Activated naive CD8-positive, alpha-beta T cell treated with anti-CD3 and anti-CD28 coated beads for 36 hours (primary cell): ENCODE data around the gene PRKN. TPM values are rescaled to one million over a fixed set of nuclear protein-coding genes. Genes with fewer than 3 reads are reported as not detected.

Source experiments
- DNase-seq: peaks from one replicate; pipeline ENCODE4 v3.0.0; 2021
- H3K27ac Mint-ChIP-seq: one replicate; pipeline ENCODE4 v1.8.0; 2022; ENCODE audit warnings: mild to moderate bottlenecking, moderate library complexity, mixed read lengths
- H3K27me3 Mint-ChIP-seq: one replicate; pipeline ENCODE4 v1.8.0; 2022; ENCODE audit warnings: mild to moderate bottlenecking, mixed read lengths
- H3K36me3 Mint-ChIP-seq: one replicate; pipeline ENCODE4 v1.8.0; 2021; ENCODE audit warnings: mild to moderate bottlenecking, mixed read lengths
- H3K4me1 Mint-ChIP-seq: one replicate; pipeline ENCODE4 v1.8.0; 2021; ENCODE audit warnings: mixed read lengths
- H3K4me3 Mint-ChIP-seq: one replicate; pipeline ENCODE4 v1.8.0; 2022; ENCODE audit warnings: mild to moderate bottlenecking, moderate library complexity, mixed read lengths
- H3K9me3 Mint-ChIP-seq: one replicate; pipeline ENCODE4 v1.8.0; 2022; ENCODE audit warnings: mixed read lengths
- total RNA-seq, 2 experiments: library from RNA; stranded (reverse); gene quantifications; one replicate each; pipeline ENCODE4 v1.2.3, GENCODE V29; 2021

PRKN gene
- total RNA-seq, 2 experiments from 2014 or later: 0.26 to 0.52 TPM

GRCh38 chr6:162229093-162229492 lies 498.5 kb downstream of the PRKN start:
- Mint-ChIP-seq H3K4me3 (no peak overlapping the region), H3K27ac (no peak overlapping the region), H3K36me3 (no peaks in the 10 kb centered on the region), H3K4me1 (no peaks in the 10 kb centered on the region), H3K9me3 (peaks cover 1% of the 10 kb centered on the region), H3K27me3 (no peaks in the 10 kb centered on the region)
- DNase-seq: no peak

- DNase-seq: no peak
- H3K4me3 Mint-ChIP-seq: no peak overlapping the region
- no peaks in the 10 kb centered on the region for H3K4me1 Mint-ChIP-seq
- H3K9me3 Mint-ChIP-seq: peaks cover 1% of the 10 kb centered on the region
- H3K27ac Mint-ChIP-seq: no peak overlapping the region
- no peaks in the 10 kb centered on the region for H3K36me3 Mint-ChIP-seq
- no peaks in the 10 kb centered on the region for H3K27me3 Mint-ChIP-seq
Observed at GRCh38 chr6:162226803-162227202, 500.8 kb downstream of the PRKN start.

- Mint-ChIP-seq H3K4me1 (no peaks in the 10 kb centered on the region), H3K9me3 (peaks cover 1% of the 10 kb centered on the region), H3K27me3 (no peaks in the 10 kb centered on the region), H3K27ac (no peak overlapping the region), H3K4me3 (no peak overlapping the region), H3K36me3 (no peaks in the 10 kb centered on the region)
- DNase-seq: no peak
Observed at GRCh38 chr6:162222521-162222920, 505.0 kb downstream of the PRKN start.

- Mint-ChIP-seq H3K4me3 (no peak overlapping the region), H3K9me3 (peaks cover 1% of the 10 kb centered on the region), H3K27me3 (no peaks in the 10 kb centered on the region), H3K36me3 (no peaks in the 10 kb centered on the region), H3K4me1 (no peaks in the 10 kb centered on the region), H3K27ac (no peak overlapping the region)
- no peak for DNase-seq
Observed at GRCh38 chr6:162220876-162221275, 506.7 kb downstream of the PRKN start.

- Mint-ChIP-seq H3K9me3 (no peaks in the 10 kb centered on the region), H3K36me3 (no peaks in the 10 kb centered on the region), H3K4me3 (no peak overlapping the region), H3K4me1 (no peaks in the 10 kb centered on the region), H3K27me3 (no peaks in the 10 kb centered on the region), H3K27ac (no peak overlapping the region)
- DNase-seq: no peak
Observed at GRCh38 chr6:162219266-162219665, 508.3 kb downstream of the PRKN start.

- H3K4me1 Mint-ChIP-seq: no peaks in the 10 kb centered on the region
- no peaks in the 10 kb centered on the region for H3K9me3 Mint-ChIP-seq
- no peak overlapping the region for H3K27ac Mint-ChIP-seq
- no peak overlapping the region for H3K4me3 Mint-ChIP-seq
- no peaks in the 10 kb centered on the region for H3K27me3 Mint-ChIP-seq
- DNase-seq: no peak
- no peaks in the 10 kb centered on the region for H3K36me3 Mint-ChIP-seq
Observed at GRCh38 chr6:162217811-162218493, 509.6 kb downstream of the PRKN start.

- H3K27me3 Mint-ChIP-seq: no peaks in the 10 kb centered on the region
- no peak overlapping the region for H3K4me3 Mint-ChIP-seq
Observed at GRCh38 chr6:162217058-162217457, 510.5 kb downstream of the PRKN start.

GRCh38 chr6:162211777-162212176 lies 515.8 kb downstream of the PRKN start:
- Mint-ChIP-seq H3K27ac (no peak overlapping the region), H3K27me3 (no peaks in the 10 kb centered on the region)

More at GRCh38 chr6:162217058-162217457, 510.5 kb downstream of the PRKN start:
- Mint-ChIP-seq H3K4me1 (no peaks in the 10 kb centered on the region), H3K27ac (no peak overlapping the region), H3K36me3 (no peaks in the 10 kb centered on the region), H3K9me3 (no peaks in the 10 kb centered on the region)
- no peak for DNase-seq

GRCh38 chr6:162211022-162211421 lies 516.5 kb downstream of the PRKN start:
- Mint-ChIP-seq H3K36me3 (peaks cover 3% of the 10 kb centered on the region), H3K4me1 (no peaks in the 10 kb centered on the region), H3K27me3 (no peaks in the 10 kb centered on the region), H3K27ac (no peak overlapping the region), H3K9me3 (peaks cover 5% of the 10 kb centered on the region), H3K4me3 (no peak overlapping the region)
- no peak for DNase-seq

More at GRCh38 chr6:162211777-162212176, 515.8 kb downstream of the PRKN start:
- Mint-ChIP-seq H3K9me3 (peaks cover 5% of the 10 kb centered on the region), H3K36me3 (peaks cover 3% of the 10 kb centered on the region), H3K4me3 (no peak overlapping the region), H3K4me1 (no peaks in the 10 kb centered on the region)
- no peak for DNase-seq

GRCh38 chr6:162203287-162203686 lies 524.3 kb downstream of the PRKN start:
- H3K27me3 Mint-ChIP-seq: no peaks in the 10 kb centered on the region
- H3K36me3 Mint-ChIP-seq: no peaks in the 10 kb centered on the region
- DNase-seq: no peak
- no peaks in the 10 kb centered on the region for H3K4me1 Mint-ChIP-seq
- H3K27ac Mint-ChIP-seq: no peak overlapping the region
- H3K9me3 Mint-ChIP-seq: no peaks in the 10 kb centered on the region
- no peak overlapping the region for H3K4me3 Mint-ChIP-seq

GRCh38 chr6:162200945-162201690 lies 526.4 kb downstream of the PRKN start:
- no peak overlapping the region for H3K4me3 Mint-ChIP-seq
- H3K27ac Mint-ChIP-seq: no peak overlapping the region
- no peaks in the 10 kb centered on the region for H3K9me3 Mint-ChIP-seq
- H3K36me3 Mint-ChIP-seq: no peaks in the 10 kb centered on the region
- DNase-seq: no peak
- no peaks in the 10 kb centered on the region for H3K4me1 Mint-ChIP-seq
- no peaks in the 10 kb centered on the region for H3K27me3 Mint-ChIP-seq

- Mint-ChIP-seq H3K4me3 (no peak overlapping the region), H3K9me3 (no peaks in the 10 kb centered on the region), H3K27ac (no peak overlapping the region), H3K36me3 (no peaks in the 10 kb centered on the region), H3K4me1 (no peaks in the 10 kb centered on the region), H3K27me3 (no peaks in the 10 kb centered on the region)
- DNase-seq: no peak
Observed at GRCh38 chr6:162200041-162200440, 527.5 kb downstream of the PRKN start.

- no peak overlapping the region for H3K27ac Mint-ChIP-seq
Observed at GRCh38 chr6:162198925-162199324, 528.6 kb downstream of the PRKN start.

GRCh38 chr6:162198076-162198475 lies 529.5 kb downstream of the PRKN start:
- Mint-ChIP-seq H3K9me3 (peaks cover 1% of the 10 kb centered on the region), H3K4me1 (no peaks in the 10 kb centered on the region)
- DNase-seq: no peak

More at GRCh38 chr6:162198925-162199324, 528.6 kb downstream of the PRKN start:
- H3K4me3 Mint-ChIP-seq: no peak overlapping the region
- H3K4me1 Mint-ChIP-seq: no peaks in the 10 kb centered on the region
- H3K36me3 Mint-ChIP-seq: no peaks in the 10 kb centered on the region
- DNase-seq: no peak
- no peaks in the 10 kb centered on the region for H3K9me3 Mint-ChIP-seq
- no peaks in the 10 kb centered on the region for H3K27me3 Mint-ChIP-seq

GRCh38 chr6:162195441-162195840 lies 532.1 kb downstream of the PRKN start:
- no peaks in the 10 kb centered on the region for H3K4me1 Mint-ChIP-seq
- H3K27me3 Mint-ChIP-seq: no peaks in the 10 kb centered on the region
- no peak for DNase-seq
- H3K27ac Mint-ChIP-seq: no peak overlapping the region
- peaks cover 5% of the 10 kb centered on the region for H3K36me3 Mint-ChIP-seq
- H3K9me3 Mint-ChIP-seq: peaks cover 1% of the 10 kb centered on the region
- H3K4me3 Mint-ChIP-seq: no peak overlapping the region

More at GRCh38 chr6:162198076-162198475, 529.5 kb downstream of the PRKN start:
- H3K27ac Mint-ChIP-seq: no peak overlapping the region
- H3K27me3 Mint-ChIP-seq: no peaks in the 10 kb centered on the region
- H3K36me3 Mint-ChIP-seq: peaks cover 2% of the 10 kb centered on the region
- no peak overlapping the region for H3K4me3 Mint-ChIP-seq

GRCh38 chr6:162190981-162191380 lies 536.6 kb downstream of the PRKN start:
- Mint-ChIP-seq H3K27me3 (no peaks in the 10 kb centered on the region), H3K9me3 (peaks cover 8% of the 10 kb centered on the region), H3K27ac (no peak overlapping the region), H3K36me3 (peaks cover 7% of the 10 kb centered on the region), H3K4me1 (no peaks in the 10 kb centered on the region), H3K4me3 (no peak overlapping the region)
- no peak for DNase-seq
